ENCODE measurements around the gene PSME3IP1.
"Not testable (repeated sequence)": the region's sequence is repeated elsewhere in the genome, so short reads cannot be mapped to it uniquely, and the experiment has no call there.

PSME3IP1 gene, protein sequence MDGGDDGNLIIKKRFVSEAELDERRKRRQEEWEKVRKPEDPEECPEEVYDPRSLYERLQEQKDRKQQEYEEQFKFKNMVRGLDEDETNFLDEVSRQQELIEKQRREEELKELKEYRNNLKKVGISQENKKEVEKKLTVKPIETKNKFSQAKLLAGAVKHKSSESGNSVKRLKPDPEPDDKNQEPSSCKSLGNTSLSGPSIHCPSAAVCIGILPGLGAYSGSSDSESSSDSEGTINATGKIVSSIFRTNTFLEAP

DNA sequence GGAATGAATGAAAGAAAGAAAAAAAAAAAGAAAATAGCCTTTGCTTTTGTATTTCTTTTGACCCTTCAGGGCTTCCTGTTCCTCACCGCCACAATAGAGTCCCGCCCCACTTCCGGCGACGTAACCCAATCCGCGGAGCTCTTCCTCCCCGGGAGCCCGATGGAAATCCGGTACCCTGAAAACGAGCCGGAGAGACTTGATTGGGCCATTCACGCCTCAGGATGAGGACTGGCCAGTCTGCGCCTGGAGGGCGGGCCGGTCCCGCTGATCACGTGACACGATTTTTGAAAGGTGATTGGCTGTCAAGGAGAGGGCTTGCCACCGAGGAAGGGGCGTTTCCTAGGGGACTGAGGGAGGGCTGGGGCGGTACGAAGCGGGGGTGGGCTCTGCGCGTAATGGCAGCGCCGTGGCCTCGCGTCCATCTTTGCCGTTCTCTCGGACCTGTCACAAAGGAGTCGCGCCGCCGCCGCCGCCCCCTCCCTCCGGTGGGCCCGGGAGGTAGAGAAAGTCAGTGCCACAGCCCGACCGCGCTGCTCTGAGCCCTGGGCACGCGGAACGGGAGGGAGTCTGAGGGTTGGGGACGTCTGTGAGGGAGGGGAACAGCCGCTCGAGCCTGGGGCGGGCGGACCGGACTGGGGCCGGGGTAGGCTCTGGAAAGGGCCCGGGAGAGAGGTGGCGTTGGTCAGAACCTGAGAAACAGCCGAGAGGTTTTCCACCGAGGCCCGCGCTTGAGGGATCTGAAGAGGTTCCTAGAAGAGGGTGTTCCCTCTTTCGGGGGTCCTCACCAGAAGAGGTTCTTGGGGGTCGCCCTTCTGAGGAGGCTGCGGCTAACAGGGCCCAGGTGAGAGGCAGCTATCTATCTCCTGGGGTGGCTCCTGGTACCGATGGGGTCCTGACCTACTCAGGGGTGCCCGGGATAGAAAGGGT, at the start of gene PSME3IP1, which contains the start of gene RSPRY1:
PSME3IP1 (minus strand) TSS at position 95 of the 927 bp plus-strand sequence. CDS start 12,185 bp downstream, outside the sequence.
RSPRY1 (plus strand) TSS at position 385 of the 927 bp plus-strand sequence. CDS start 18,330 bp downstream, outside the sequence.
- DNase-seq (ENCODE audit: low read depth in 1 of 2, low spot score in 1 of 2) = peak; percentile 92 to 97

- DNase-seq (ENCODE audit: low read depth in 1 of 2, low spot score in 1 of 2) = no peak
Measured at GRCh38 chr16:57235128-57236021, 49.5 kb upstream of the PSME3IP1 start.

DNA sequence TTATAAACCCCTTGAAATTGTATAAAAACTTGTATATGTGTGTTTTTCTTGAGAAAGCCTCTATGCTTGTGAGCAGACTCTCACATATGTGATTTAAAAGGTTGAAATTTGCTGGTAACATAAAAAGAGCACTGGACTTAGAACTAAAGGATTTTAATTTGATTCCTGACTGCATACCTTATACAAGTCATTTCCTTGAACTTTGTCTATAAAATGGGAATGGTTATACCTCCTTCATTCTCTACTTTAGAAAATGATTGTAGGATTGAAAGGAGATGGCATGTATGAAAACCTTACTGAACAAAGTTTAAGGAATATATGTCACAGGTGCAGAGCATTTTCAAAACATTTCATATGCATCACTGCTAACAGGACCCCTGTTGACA, 48.9 kb upstream of the PSME3IP1 start:
- no peak for DNase-seq (ENCODE audit: low read depth in 1 of 2, low spot score in 1 of 2)

DNA sequence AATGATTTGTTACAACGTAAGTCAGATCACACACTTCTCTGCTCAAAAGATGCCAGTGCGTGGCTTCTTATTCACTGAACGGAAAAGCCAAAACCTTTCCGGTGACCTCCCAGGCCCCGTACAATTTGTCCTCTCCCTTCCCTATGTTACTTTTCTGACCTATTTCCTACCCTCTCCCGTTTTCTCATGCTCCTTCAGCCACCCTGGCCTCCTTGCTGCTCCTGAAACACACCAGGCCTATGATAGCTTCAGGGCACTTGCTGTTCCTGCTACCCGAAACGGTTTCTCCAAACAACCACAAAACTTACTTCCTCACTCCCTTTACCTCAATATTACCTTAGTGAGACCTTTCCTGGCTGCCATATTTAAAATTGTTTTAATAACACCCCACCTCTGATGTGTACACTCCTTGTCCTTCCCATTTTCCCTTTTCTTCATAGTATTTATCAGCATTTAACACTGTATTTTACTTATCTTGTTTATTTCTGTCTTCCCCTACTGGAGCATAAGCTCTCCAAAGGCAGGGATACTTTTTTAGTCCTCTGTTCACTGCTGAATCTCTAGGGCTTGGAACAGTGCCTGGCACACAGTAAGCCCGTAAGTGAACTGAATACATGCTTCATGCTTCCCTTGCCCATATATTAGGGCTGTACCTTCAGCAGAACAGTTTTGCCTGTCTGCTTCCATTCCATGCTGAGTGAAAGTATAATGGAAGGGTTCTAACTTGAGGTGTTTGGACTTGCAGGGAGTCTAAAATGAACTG, 48.3 kb upstream of the PSME3IP1 start:
- no peak for DNase-seq (ENCODE audit: low read depth in 1 of 2, low spot score in 1 of 2)

GRCh38 chr16:57231821-57232350, 46.0 kb upstream of the PSME3IP1 start:
- no peak for DNase-seq (ENCODE audit: low read depth in 1 of 2, low spot score in 1 of 2)

DNA sequence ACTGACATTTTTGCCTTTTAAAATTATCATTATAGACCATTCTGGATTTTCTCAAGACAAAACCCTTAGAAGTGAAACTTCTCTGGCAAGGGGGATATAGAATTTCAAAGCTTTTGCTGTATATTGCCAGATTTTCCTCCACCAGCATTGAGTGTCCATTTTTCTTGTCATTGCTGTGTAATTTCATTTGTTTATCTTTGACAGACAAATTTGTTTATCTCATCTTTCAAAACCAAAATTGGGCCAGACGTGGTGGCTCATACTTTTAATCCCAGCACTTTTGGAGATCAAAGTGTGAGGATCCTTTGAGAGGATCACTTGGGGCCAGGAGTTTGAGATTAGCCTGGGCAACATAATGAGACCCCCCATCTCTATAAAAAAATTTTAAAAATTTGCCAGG, 43.2 kb upstream of the PSME3IP1 start:
- DNase-seq (ENCODE audit: low read depth in 1 of 2, low spot score in 1 of 2) = no peak

GRCh38 chr16:57226701-57227621, 41.1 kb upstream of the PSME3IP1 start:
- DNase-seq (ENCODE audit: low read depth in 1 of 2, low spot score in 1 of 2) = no peak

GRCh38 chr16:57225978-57226377, 40.1 kb upstream of the PSME3IP1 start:
- no peak for DNase-seq (ENCODE audit: low read depth in 1 of 2, low spot score in 1 of 2)

GRCh38 chr16:57224651-57225335, 39.0 kb upstream of the PSME3IP1 start:
- DNase-seq (ENCODE audit: low read depth in 1 of 2, low spot score in 1 of 2) = no peak

- DNase-seq (ENCODE audit: low read depth in 1 of 2, low spot score in 1 of 2) = no peak
Measured at GRCh38 chr16:57223057-57223456, 37.2 kb upstream of the PSME3IP1 start.

GRCh38 chr16:57216968-57217367, 31.1 kb upstream of the PSME3IP1 start:
- DNase-seq (ENCODE audit: low read depth in 1 of 2, low spot score in 1 of 2) = no peak

DNA sequence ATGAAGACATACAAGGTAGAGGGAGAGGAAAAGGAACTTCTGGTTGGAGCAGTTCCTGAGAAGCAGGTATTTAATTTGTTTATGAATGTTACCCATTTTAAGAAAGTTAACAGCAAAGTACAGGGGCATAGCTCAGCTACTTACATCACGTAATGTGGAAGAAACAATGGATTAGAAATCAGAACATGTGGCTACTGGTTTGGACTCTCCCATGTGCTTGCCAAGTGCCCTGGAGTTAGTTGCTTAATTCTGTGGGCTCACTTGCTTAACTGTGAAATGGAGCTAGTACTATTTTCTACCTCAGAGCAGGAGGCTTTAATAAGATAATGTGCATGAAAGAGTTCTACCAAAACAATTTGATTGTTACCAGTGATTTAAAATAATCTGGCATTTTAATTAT, 27.6 kb upstream of the PSME3IP1 start:
- no peak for DNase-seq (ENCODE audit: low read depth in 1 of 2, low spot score in 1 of 2)

GRCh38 chr16:57209780-57210179, 23.9 kb upstream of the PSME3IP1 start:
- DNase-seq (ENCODE audit: low read depth in 1 of 2, low spot score in 1 of 2) = no peak

DNA sequence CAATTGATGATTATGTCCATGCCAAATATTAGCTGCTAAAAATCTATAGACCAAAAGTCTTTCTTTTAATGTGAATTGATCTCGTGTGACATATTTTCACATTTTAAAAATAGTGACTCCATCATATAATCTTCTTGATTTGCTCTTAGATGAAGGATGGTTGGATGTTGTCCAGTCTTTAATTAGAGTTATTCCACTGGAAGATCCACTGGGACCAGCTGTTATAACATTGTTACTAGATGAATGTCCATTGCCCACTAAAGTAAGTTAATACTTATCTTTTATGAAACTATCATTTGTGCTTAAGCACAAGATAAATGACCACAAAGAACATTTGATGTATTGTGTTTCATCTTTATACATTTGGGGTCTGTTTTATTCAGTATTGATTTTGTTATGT, 23.1 kb upstream of the PSME3IP1 start:
- DNase-seq (ENCODE audit: low read depth in 1 of 2, low spot score in 1 of 2) = no peak

- DNase-seq (ENCODE audit: low read depth in 1 of 2, low spot score in 1 of 2) = no peak
Measured at GRCh38 chr16:57204675-57205074, 18.8 kb upstream of the PSME3IP1 start.

DNA sequence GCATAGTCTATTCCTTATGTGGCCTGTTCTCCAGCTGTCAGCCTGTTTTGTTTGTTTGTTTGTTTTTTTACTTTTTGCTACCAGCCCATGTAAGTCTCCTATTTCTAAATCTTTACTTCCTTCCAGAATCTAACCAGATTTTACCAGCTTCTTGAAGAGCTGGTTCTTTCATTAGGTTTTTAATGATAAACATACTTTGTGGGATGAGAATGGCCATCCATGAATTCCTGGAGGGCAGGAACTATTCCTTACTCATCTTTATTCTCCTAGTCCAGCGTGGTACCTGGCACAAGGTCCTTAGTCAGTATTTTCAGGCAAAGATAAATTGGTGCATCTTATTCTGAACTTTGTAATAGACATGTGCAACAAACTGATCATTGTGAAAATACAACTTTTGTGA, 17.6 kb upstream of the PSME3IP1 start:
- no peak for DNase-seq (ENCODE audit: low read depth in 1 of 2, low spot score in 1 of 2)

DNA sequence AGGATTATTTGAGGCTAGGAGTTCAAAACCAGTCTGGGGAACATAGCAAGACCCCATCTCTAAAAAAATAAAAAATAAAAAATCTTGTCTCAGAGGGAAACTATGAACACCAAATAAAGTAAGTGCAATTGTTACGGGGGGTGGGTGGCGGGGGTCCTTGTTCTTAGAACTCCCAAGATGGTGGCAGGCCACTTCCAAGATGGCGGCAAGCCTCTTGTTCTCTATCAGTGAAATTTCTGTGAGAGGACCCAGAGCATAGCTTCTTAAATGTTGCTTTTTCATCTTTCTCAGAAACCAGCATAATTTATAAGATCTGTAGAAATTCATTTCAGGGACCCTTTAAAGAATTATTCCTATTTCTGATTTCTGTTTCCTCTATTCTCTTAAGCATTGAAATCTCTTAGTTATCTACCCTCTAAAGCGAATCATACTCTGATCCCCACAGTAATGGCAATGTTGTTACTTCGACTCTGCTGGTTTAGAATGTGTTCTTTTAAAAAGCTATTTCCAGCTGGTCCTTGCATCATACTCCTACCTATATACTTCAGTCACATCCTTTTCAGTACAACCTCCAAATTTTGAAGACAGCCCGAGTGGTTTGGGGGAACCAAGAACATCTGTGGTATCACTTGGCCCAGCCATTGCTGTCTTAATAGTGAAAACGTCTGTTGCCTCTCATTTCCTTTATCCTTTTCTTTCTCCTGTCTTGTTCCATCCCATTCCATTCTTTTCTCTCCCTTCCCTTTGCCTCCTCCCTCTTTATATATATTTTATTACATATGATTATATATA, 16.5 kb upstream of the PSME3IP1 start:
- DNase-seq (ENCODE audit: low read depth in 1 of 2, low spot score in 1 of 2) = no peak

DNA sequence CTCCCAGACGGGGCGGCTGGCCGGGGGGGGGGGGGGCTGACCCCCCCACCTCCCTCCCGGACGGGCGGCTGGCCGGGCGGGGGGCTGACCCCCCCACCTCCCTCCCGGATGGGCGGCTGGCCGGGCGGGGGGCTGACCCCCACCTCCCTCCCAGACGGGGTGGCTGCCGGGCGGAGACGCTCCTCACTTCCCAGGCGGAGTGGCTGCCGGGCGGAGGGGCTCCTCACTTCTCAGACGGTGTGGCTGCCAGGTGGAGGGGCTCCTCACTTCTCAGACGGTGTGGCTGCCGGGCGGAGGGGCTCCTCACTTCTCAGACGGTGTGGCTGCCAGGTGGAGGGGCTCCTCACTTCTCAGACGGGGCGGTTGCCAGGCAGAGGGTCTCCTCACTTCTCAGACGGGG, 15.1 kb upstream of the PSME3IP1 start:
- not testable (repeated sequence) for DNase-seq (ENCODE audit: low read depth in 1 of 2, low spot score in 1 of 2)
